Transverse colon (tissue), 4 donors: ENCODE data around the gene TSPAN10. TPM values are rescaled to one million over a fixed set of nuclear protein-coding genes. Genes with fewer than 3 reads are reported as not detected.

Source experiments
- DNase-seq: peaks from one replicate; pipeline ENCODE4 v3.0.0-alpha.2; 2019
- H3K27ac ChIP-seq, 4 donors: fragments of 200-600 bp; sonication (generic); 2 replicates each; pipeline ENCODE4 v1.5.1; 2016 to 2018; ENCODE audit warnings: inconsistent platforms in 4 of 4
- H3K27me3 ChIP-seq: fragments of 200-600 bp; sonication (generic); 2 replicates; pipeline ENCODE4 v1.5.1; 2017; ENCODE audit warnings: inconsistent platforms
- H3K36me3 ChIP-seq, 4 donors: fragments of 200-600 bp; sonication (generic); 2 replicates each; pipeline ENCODE4 v1.5.1; 2017 to 2019; ENCODE audit warnings: inconsistent platforms in 4 of 4
- H3K4me1 ChIP-seq, 4 donors: fragments of 200-600 bp; sonication (generic); 2 replicates each; pipeline ENCODE4 v1.5.1; 2017 to 2020; ENCODE audit warnings: inconsistent platforms in 4 of 4
- H3K4me3 ChIP-seq, 4 donors: fragments of 200-600 bp; sonication (generic); 1 replicate in 1 of 4; 2 replicates in 3 of 4; pipeline versions ENCODE4 v1.5.1 to v1.6.1; 2017 to 2019; ENCODE audit warnings: inconsistent platforms in 4 of 4
- H3K9me3 ChIP-seq, 2 donors: fragments of 200-600 bp; sonication (generic); 2 replicates each; pipeline ENCODE4 v1.5.1; 2017 to 2019; ENCODE audit warnings: inconsistent platforms in 2 of 2
- CTCF ChIP-seq, 5 experiments: fragments of 200-600 bp in 3 of 5; fragments of 450-650 bp in 2 of 5; sonication (generic) in 3 of 5; IDR thresholded peaks; 1 replicate in 2 of 5; 2 replicates in 3 of 5; pipeline ENCODE4 v1.5.1; 2016 to 2017; ENCODE audit warnings: antibody characterized with exemption in 5 of 5, inconsistent platforms in 3 of 5, mild to moderate bottlenecking in 2 of 5, moderate library complexity in 1 of 5
- EP300 ChIP-seq: sonication (generic); formaldehyde crosslinking; IDR thresholded peaks from one replicate; pipeline ENCODE4 v1.6.1; 2017; ENCODE audit warnings: antibody characterized with exemption, low read depth
- POLR2A ChIP-seq: fragments of 450-650 bp; IDR thresholded peaks from one replicate; pipeline ENCODE4 v1.6.1; 2016; ENCODE audit warnings: antibody characterized with exemption, mild to moderate bottlenecking, moderate library complexity
- POLR2AphosphoS5 ChIP-seq, 3 donors: sonication (generic); formaldehyde crosslinking; IDR thresholded peaks; one replicate each; pipeline ENCODE4 v1.6.1; 2016; ENCODE audit warnings: antibody characterized with exemption in 3 of 3
- WGBS, 2 donors: methylation state at CpG; one replicate each; pipeline ENCODE4 v1.1.5; 2018; ENCODE audit warnings: low coverage in 1 of 2; 5-methylcytosine and 5-hydroxymethylcytosine counted together
- in situ Hi-C, 4 donors: fragments of 200-750 bp; cut with MboI; loops; one replicate each; pipeline versions ENCODE4 v1.15.0 to v1.15.1; 2017; ENCODE audit warnings: low sequenced_read_pairs in 3 of 4, low pct_ligation_motif_present in 1 of 4, low pct_unique_long_range_greater_than_20kb in 1 of 4
- intact Hi-C: fragments of 100-400 bp; cut with DNase I; formaldehyde crosslinking; loops from one replicate; pipeline ENCODE4 v1.15.1; 2023; ENCODE audit warnings: low total_unique reads
- total RNA-seq, 4 donors: library from RNA; depleted of rRNA; stranded (reverse); fragments of >200 nt; gene quantifications; one replicate each; pipeline ENCODE4 v1.1.0, GENCODE V29; 2016

TSPAN10 gene
- total RNA-seq, 4 donors from 2014 or later = 0.48 to 0.55 TPM; not detected in 2

GRCh38 chr17:81641825-81642489 lies 5.0 kb downstream of the TSPAN10 start:
- 87 to 93% methylated on average over 6 to 16 of the region's 17 CpGs for WGBS, 2 donors
- DNase-seq = no peak
- no peaks in the 10 kb centered on the region for H3K36me3 ChIP-seq
- H3K4me3 ChIP-seq = no peak overlapping the region
- H3K27me3 ChIP-seq = peaks cover 1% of the 10 kb centered on the region
- H3K4me1 ChIP-seq = peaks cover 0 to 6% (median 2%) of the 10 kb centered on the region in 4 donors
- intact Hi-C loops (no loop called here), in situ Hi-C loops (no loop called here)
- no peaks in the 10 kb centered on the region for H3K9me3 ChIP-seq
- TF ChIP-seq CTCF (IDR thresholded peaks at IDR 0.05) (no peak), POLR2AphosphoS5 (IDR thresholded peaks at IDR 0.05) (no peak), EP300 (no peak), POLR2A (no peak)
- H3K27ac ChIP-seq = no peak overlapping the region

GRCh38 chr17:81644496-81644895 lies 7.5 kb downstream of the TSPAN10 start:
- no peak overlapping the region for H3K4me3 ChIP-seq
- in situ Hi-C loops (no loop called here), intact Hi-C loops (no loop called here)
- peaks cover 0 to 4% of the 10 kb centered on the region in 2 donors for H3K9me3 ChIP-seq
- TF ChIP-seq POLR2AphosphoS5 (IDR thresholded peaks at IDR 0.05) (no peak), EP300 (no peak), CTCF (IDR thresholded peaks at IDR 0.05) (no peak), POLR2A (no peak)
- 92 to 100% methylated on average over 1 to 15 of the region's 15 CpGs for WGBS, 2 donors
- H3K27ac ChIP-seq = no peak overlapping the region
- no peaks in the 10 kb centered on the region for H3K36me3 ChIP-seq
- H3K27me3 ChIP-seq = peaks cover 27% of the 10 kb centered on the region
- H3K4me1 ChIP-seq = no peaks in the 10 kb centered on the region
- DNase-seq = no peak

GRCh38 chr17:81644976-81645952 lies 8.3 kb downstream of the TSPAN10 start:
- WGBS, 2 donors = 87 to 90% methylated on average over 2 to 28 of the region's 29 CpGs
- peaks cover 34% of the 10 kb centered on the region for H3K27me3 ChIP-seq
- H3K36me3 ChIP-seq = no peaks in the 10 kb centered on the region
- in situ Hi-C loops (no loop called here), intact Hi-C loops (no loop called here)
- DNase-seq = no peak
- H3K9me3 ChIP-seq = peaks cover 0 to 4% of the 10 kb centered on the region in 2 donors
- no peaks in the 10 kb centered on the region for H3K4me1 ChIP-seq
- TF ChIP-seq POLR2AphosphoS5 (IDR thresholded peaks at IDR 0.05) (no peak), CTCF (IDR thresholded peaks at IDR 0.05) (no peak)
- no peak overlapping the region for H3K27ac ChIP-seq
- H3K4me3 ChIP-seq = no peak overlapping the region

- H3K36me3 ChIP-seq = no peaks in the 10 kb centered on the region
- H3K27me3 ChIP-seq = peaks cover 40% of the 10 kb centered on the region
- intact Hi-C loops = no loop called here
- H3K4me1 ChIP-seq = no peaks in the 10 kb centered on the region
- TF ChIP-seq POLR2A = no peak
- no peak for TF ChIP-seq CTCF (IDR thresholded peaks at IDR 0.05)
- no peak for TF ChIP-seq EP300
- no peak for TF ChIP-seq POLR2AphosphoS5 (IDR thresholded peaks at IDR 0.05)
- 69 to 73% methylated on average over 4 to 6 of the region's 12 CpGs for whole genome bisulfite sequencing, 2 donors
- in situ Hi-C loops = no loop called here
- H3K27ac ChIP-seq = no peak overlapping the region
- no peak for DNase-seq
- no peak overlapping the region for H3K4me3 ChIP-seq
- H3K9me3 ChIP-seq = peaks cover 0 to 4% of the 10 kb centered on the region in 2 donors
These were observed 10.0 kb downstream of the TSPAN10 start for GRCh38 chr17:81646869-81647600.
